ENCODE data around the gene CACNA2D1. TPM values are rescaled to one million over a fixed set of nuclear protein-coding genes. Genes with fewer than 3 reads are reported as not detected.

Gene CACNA2D1
- total and polyA plus RNA-seq, 7 experiments from 2014 or later, result not detected

GRCh38 chr7:82428186-82428961, 15.2 kb downstream of the CACNA2D1 start:
- no peaks in the 10 kb centered on the region for H3K4me1 Mint-ChIP-seq
- H3K36me3 ChIP-seq (ENCODE audit: control insufficient read depth in 2 of 3, insufficient read depth in 3 of 3, low read length in 3 of 3), result no peaks in the 10 kb centered on the region
- H3K4me3 Mint-ChIP-seq, result no peak overlapping the region
- H3K27me3 Mint-ChIP-seq, result no peaks in the 10 kb centered on the region
- no peak overlapping the region for H3K27ac ChIP-seq (ENCODE audit: low read depth, low read length)
- no peak overlapping the region for H3K27ac Mint-ChIP-seq
- peaks cover 0 to 9% (median 0%) of the 10 kb centered on the region in 11 donors for H3K9me3 Mint-ChIP-seq
- no peak for DNase-seq
- no peak overlapping the region for H3K4me3 ChIP-seq (ENCODE audit: low read length)
- ATAC-seq, result no peak
- CTCF ChIA-PET, result no interaction called here
- no peaks in the 10 kb centered on the region for H3K9me3 ChIP-seq (ENCODE audit: control insufficient read depth in 2 of 3, low read length in 3 of 3)
- no peaks in the 10 kb centered on the region for H3K27me3 ChIP-seq (ENCODE audit: control insufficient read depth in 2 of 2, insufficient read depth in 2 of 2, low read length in 2 of 2)
- POLR2A ChIA-PET, result no interaction called here
- no peaks in the 10 kb centered on the region for H3K4me1 ChIP-seq (ENCODE audit: control insufficient read depth in 2 of 2, insufficient read depth in 2 of 2, low read length in 2 of 2)
- no peaks in the 10 kb centered on the region for H3K36me3 Mint-ChIP-seq
- intact Hi-C loops (cut with micrococcal nuclease), result no loop called here

- Histone ChIP-seq H3K9me3 (ENCODE audit: control insufficient read depth in 2 of 3, low read length in 3 of 3) (no peaks in the 10 kb centered on the region), H3K4me1 (ENCODE audit: control insufficient read depth in 2 of 2, insufficient read depth in 2 of 2, low read length in 2 of 2) (no peaks in the 10 kb centered on the region), H3K27me3 (ENCODE audit: control insufficient read depth in 2 of 2, insufficient read depth in 2 of 2, low read length in 2 of 2) (no peaks in the 10 kb centered on the region), H3K4me3 (ENCODE audit: low read length) (no peak overlapping the region), H3K36me3 (ENCODE audit: control insufficient read depth in 2 of 3, insufficient read depth in 3 of 3, low read length in 3 of 3) (no peaks in the 10 kb centered on the region), H3K27ac (ENCODE audit: low read depth, low read length) (no peak overlapping the region)
- ChIA-PET POLR2A (no interaction called here), CTCF (no interaction called here)
- no peaks in the 10 kb centered on the region for H3K36me3 Mint-ChIP-seq
- DNase-seq (no peak), ATAC-seq (no peak)
- H3K4me1 Mint-ChIP-seq, result no peaks in the 10 kb centered on the region
- peaks cover 0 to 1% (median 0%) of the 10 kb centered on the region in 11 donors for H3K9me3 Mint-ChIP-seq
- intact Hi-C loops (cut with micrococcal nuclease), result no loop called here
- no peak overlapping the region for H3K27ac Mint-ChIP-seq
- H3K27me3 Mint-ChIP-seq, result no peaks in the 10 kb centered on the region
- H3K4me3 Mint-ChIP-seq, result no peak overlapping the region
These were observed 20.1 kb downstream of the CACNA2D1 start for GRCh38 chr7:82423446-82423845.

- CTCF ChIA-PET, result no interaction called here
- no peaks in the 10 kb centered on the region for H3K4me1 ChIP-seq (ENCODE audit: control insufficient read depth in 2 of 2, insufficient read depth in 2 of 2, low read length in 2 of 2)
- H3K27ac Mint-ChIP-seq, result no peak overlapping the region
These were observed 24.4 kb downstream of the CACNA2D1 start for GRCh38 chr7:82419200-82419599.

GRCh38 chr7:82417898-82418297, 25.7 kb downstream of the CACNA2D1 start:
- no peak overlapping the region for H3K4me3 ChIP-seq (ENCODE audit: low read length)
- no peak overlapping the region for H3K27ac ChIP-seq (ENCODE audit: low read depth, low read length)
- no peaks in the 10 kb centered on the region for H3K36me3 ChIP-seq (ENCODE audit: control insufficient read depth in 2 of 3, insufficient read depth in 3 of 3, low read length in 3 of 3)
- no peak for ATAC-seq
- no peaks in the 10 kb centered on the region for H3K9me3 ChIP-seq (ENCODE audit: control insufficient read depth in 2 of 3, low read length in 3 of 3)
- Mint-ChIP-seq H3K36me3 (peaks cover 0 to 3% (median 0%) of the 10 kb centered on the region in 5 donors), H3K27ac (no peak overlapping the region), H3K4me1 (no peaks in the 10 kb centered on the region), H3K9me3 (peaks cover 0 to 9% (median 2%) of the 10 kb centered on the region in 11 donors), H3K27me3 (peaks cover 0 to 3% (median 0%) of the 10 kb centered on the region in 5 donors), H3K4me3 (no peak overlapping the region)
- intact Hi-C loops (cut with micrococcal nuclease), result no loop called here
- POLR2A ChIA-PET, result no interaction called here
- DNase-seq, result no peak
- CTCF ChIA-PET, result no interaction called here
- no peaks in the 10 kb centered on the region for H3K27me3 ChIP-seq (ENCODE audit: control insufficient read depth in 2 of 2, insufficient read depth in 2 of 2, low read length in 2 of 2)
- no peaks in the 10 kb centered on the region for H3K4me1 ChIP-seq (ENCODE audit: control insufficient read depth in 2 of 2, insufficient read depth in 2 of 2, low read length in 2 of 2)

More at GRCh38 chr7:82419200-82419599, 24.4 kb downstream of the CACNA2D1 start:
- peaks cover 0 to 9% (median 2%) of the 10 kb centered on the region in 11 donors for H3K9me3 Mint-ChIP-seq
- H3K4me3 ChIP-seq (ENCODE audit: low read length), result no peak overlapping the region
- DNase-seq (no peak), ATAC-seq (no peak)
- intact Hi-C loops (cut with micrococcal nuclease), result no loop called here
- H3K27me3 Mint-ChIP-seq, result peaks cover 0 to 3% (median 0%) of the 10 kb centered on the region in 5 donors
- peaks cover 0 to 2% (median 0%) of the 10 kb centered on the region in 5 donors for H3K36me3 Mint-ChIP-seq
- H3K9me3 ChIP-seq (ENCODE audit: control insufficient read depth in 2 of 3, low read length in 3 of 3), result no peaks in the 10 kb centered on the region
- H3K36me3 ChIP-seq (ENCODE audit: control insufficient read depth in 2 of 3, insufficient read depth in 3 of 3, low read length in 3 of 3), result no peaks in the 10 kb centered on the region
- H3K4me3 Mint-ChIP-seq, result no peak overlapping the region
- H3K27ac ChIP-seq (ENCODE audit: low read depth, low read length), result no peak overlapping the region
- H3K4me1 Mint-ChIP-seq, result no peaks in the 10 kb centered on the region
- H3K27me3 ChIP-seq (ENCODE audit: control insufficient read depth in 2 of 2, insufficient read depth in 2 of 2, low read length in 2 of 2), result no peaks in the 10 kb centered on the region
- POLR2A ChIA-PET, result no interaction called here

GRCh38 chr7:82416402-82416801, 27.2 kb downstream of the CACNA2D1 start:
- Mint-ChIP-seq H3K4me1 (no peaks in the 10 kb centered on the region), H3K36me3 (peaks cover 0 to 3% (median 0%) of the 10 kb centered on the region in 5 donors), H3K4me3 (no peak overlapping the region), H3K27ac (no peak overlapping the region), H3K9me3 (peaks cover 0 to 9% (median 2%) of the 10 kb centered on the region in 11 donors), H3K27me3 (peaks cover 0 to 3% (median 0%) of the 10 kb centered on the region in 5 donors)
- intact Hi-C loops (cut with micrococcal nuclease), result no loop called here
- DNase-seq (no peak), ATAC-seq (no peak)
- ChIA-PET CTCF (no interaction called here), POLR2A (no interaction called here)
- Histone ChIP-seq H3K36me3 (ENCODE audit: control insufficient read depth in 2 of 3, insufficient read depth in 3 of 3, low read length in 3 of 3) (no peaks in the 10 kb centered on the region), H3K27ac (ENCODE audit: low read depth, low read length) (no peak overlapping the region), H3K4me1 (ENCODE audit: control insufficient read depth in 2 of 2, insufficient read depth in 2 of 2, low read length in 2 of 2) (no peaks in the 10 kb centered on the region), H3K9me3 (ENCODE audit: control insufficient read depth in 2 of 3, low read length in 3 of 3) (no peaks in the 10 kb centered on the region), H3K27me3 (ENCODE audit: control insufficient read depth in 2 of 2, insufficient read depth in 2 of 2, low read length in 2 of 2) (no peaks in the 10 kb centered on the region), H3K4me3 (ENCODE audit: low read length) (no peak overlapping the region)

- CTCF ChIA-PET, result no interaction called here
- no peaks in the 10 kb centered on the region for H3K27me3 ChIP-seq (ENCODE audit: control insufficient read depth in 2 of 2, insufficient read depth in 2 of 2, low read length in 2 of 2)
- Mint-ChIP-seq H3K27me3 (peaks cover 0 to 3% (median 0%) of the 10 kb centered on the region in 5 donors), H3K27ac (no peak overlapping the region), H3K9me3 (peaks cover 0 to 9% (median 2%) of the 10 kb centered on the region in 11 donors), H3K36me3 (peaks cover 0 to 3% (median 0%) of the 10 kb centered on the region in 5 donors), H3K4me3 (no peak overlapping the region), H3K4me1 (no peaks in the 10 kb centered on the region)
- POLR2A ChIA-PET, result no interaction called here
- no peaks in the 10 kb centered on the region for H3K36me3 ChIP-seq (ENCODE audit: control insufficient read depth in 2 of 3, insufficient read depth in 3 of 3, low read length in 3 of 3)
- H3K27ac ChIP-seq (ENCODE audit: low read depth, low read length), result no peak overlapping the region
- DNase-seq, result no peak
- H3K4me1 ChIP-seq (ENCODE audit: control insufficient read depth in 2 of 2, insufficient read depth in 2 of 2, low read length in 2 of 2), result no peaks in the 10 kb centered on the region
- intact Hi-C loops (cut with micrococcal nuclease), result no loop called here
- no peaks in the 10 kb centered on the region for H3K9me3 ChIP-seq (ENCODE audit: control insufficient read depth in 2 of 3, low read length in 3 of 3)
- no peak overlapping the region for H3K4me3 ChIP-seq (ENCODE audit: low read length)
- no peak for ATAC-seq
These were observed 29.2 kb downstream of the CACNA2D1 start for GRCh38 chr7:82414389-82414788.

GRCh38 chr7:82413237-82413636, 30.3 kb downstream of the CACNA2D1 start:
- Histone ChIP-seq H3K27me3 (ENCODE audit: control insufficient read depth in 2 of 2, insufficient read depth in 2 of 2, low read length in 2 of 2) (no peaks in the 10 kb centered on the region), H3K36me3 (ENCODE audit: control insufficient read depth in 2 of 3, insufficient read depth in 3 of 3, low read length in 3 of 3) (no peaks in the 10 kb centered on the region), H3K27ac (ENCODE audit: low read depth, low read length) (no peak overlapping the region), H3K9me3 (ENCODE audit: control insufficient read depth in 2 of 3, low read length in 3 of 3) (no peaks in the 10 kb centered on the region), H3K4me3 (ENCODE audit: low read length) (no peak overlapping the region), H3K4me1 (ENCODE audit: control insufficient read depth in 2 of 2, insufficient read depth in 2 of 2, low read length in 2 of 2) (no peaks in the 10 kb centered on the region)
- intact Hi-C loops (cut with micrococcal nuclease), result no loop called here
- Mint-ChIP-seq H3K9me3 (peaks cover 0 to 9% (median 2%) of the 10 kb centered on the region in 11 donors), H3K27ac (no peak overlapping the region), H3K27me3 (peaks cover 0 to 3% (median 0%) of the 10 kb centered on the region in 5 donors), H3K4me1 (no peaks in the 10 kb centered on the region), H3K4me3 (no peak overlapping the region), H3K36me3 (peaks cover 0 to 3% (median 0%) of the 10 kb centered on the region in 5 donors)
- ChIA-PET POLR2A (no interaction called here), CTCF (no interaction called here)
- no peak for ATAC-seq
- DNase-seq, result no peak

Measured in naive thymus-derived CD4-positive, alpha-beta T cell (primary cell).